Neural progenitor cell (in vitro differentiated cells): ENCODE data around the gene GPR158.

Experiments used
- EZH2 ChIP-seq: fragments of 200-600 bp; sonication (generic); IDR thresholded peaks from 2 replicates; pipeline ENCODE4 v1.6.1; 2017; ENCODE audit warnings: antibody characterized with exemption, mild to moderate bottlenecking, moderate library complexity
- TF ChIP-seq, protein P1 (sequence below): fragments of 200-600 bp; sonication (generic); IDR thresholded peaks from 2 replicates; pipeline ENCODE4 v1.5.1; 2017; ENCODE audit warnings: antibody characterized with exemption, mild to moderate bottlenecking

DNA sequence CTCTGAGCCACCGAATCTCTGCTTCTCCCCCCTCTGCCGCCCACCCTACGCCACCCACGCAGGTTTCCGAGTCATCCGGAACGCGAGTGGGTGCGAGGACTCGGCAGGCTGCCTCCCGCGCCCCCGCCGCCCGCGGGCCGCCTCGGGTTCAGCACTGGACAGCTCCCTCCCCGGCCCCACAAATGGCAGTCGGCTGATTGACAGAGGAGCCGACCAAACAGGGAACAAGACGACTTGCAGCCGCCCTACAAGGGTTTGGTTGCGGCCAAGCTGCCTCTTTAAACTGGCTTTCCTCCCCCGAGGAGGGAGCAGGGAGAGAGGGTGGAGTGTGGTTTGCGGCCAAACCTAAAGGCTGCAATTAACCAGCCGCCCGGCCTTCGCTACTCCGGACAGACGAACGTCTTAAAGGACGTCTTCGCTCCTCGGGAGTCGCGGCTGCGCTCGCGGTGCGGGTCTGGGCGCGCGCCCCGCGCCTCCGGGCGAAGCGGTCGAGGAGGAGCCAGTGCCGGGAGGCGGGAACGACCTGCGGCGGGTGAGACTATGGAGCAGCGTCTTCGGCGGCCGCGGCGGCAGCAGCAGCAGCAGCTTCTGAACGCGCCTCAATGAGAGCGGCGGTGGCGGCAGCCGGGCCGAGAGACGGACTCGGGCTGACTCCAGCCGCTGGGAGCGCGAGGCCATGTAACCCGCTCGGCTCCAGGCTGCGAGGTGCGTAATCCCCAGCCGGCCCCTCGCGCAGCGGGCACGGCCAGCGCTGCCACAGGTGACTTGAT lies at the start of gene GPR158:
- no peak for TF ChIP-seq EZH2
- TF ChIP-seq, protein P1, sequence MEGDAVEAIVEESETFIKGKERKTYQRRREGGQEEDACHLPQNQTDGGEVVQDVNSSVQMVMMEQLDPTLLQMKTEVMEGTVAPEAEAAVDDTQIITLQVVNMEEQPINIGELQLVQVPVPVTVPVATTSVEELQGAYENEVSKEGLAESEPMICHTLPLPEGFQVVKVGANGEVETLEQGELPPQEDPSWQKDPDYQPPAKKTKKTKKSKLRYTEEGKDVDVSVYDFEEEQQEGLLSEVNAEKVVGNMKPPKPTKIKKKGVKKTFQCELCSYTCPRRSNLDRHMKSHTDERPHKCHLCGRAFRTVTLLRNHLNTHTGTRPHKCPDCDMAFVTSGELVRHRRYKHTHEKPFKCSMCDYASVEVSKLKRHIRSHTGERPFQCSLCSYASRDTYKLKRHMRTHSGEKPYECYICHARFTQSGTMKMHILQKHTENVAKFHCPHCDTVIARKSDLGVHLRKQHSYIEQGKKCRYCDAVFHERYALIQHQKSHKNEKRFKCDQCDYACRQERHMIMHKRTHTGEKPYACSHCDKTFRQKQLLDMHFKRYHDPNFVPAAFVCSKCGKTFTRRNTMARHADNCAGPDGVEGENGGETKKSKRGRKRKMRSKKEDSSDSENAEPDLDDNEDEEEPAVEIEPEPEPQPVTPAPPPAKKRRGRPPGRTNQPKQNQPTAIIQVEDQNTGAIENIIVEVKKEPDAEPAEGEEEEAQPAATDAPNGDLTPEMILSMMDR: no peak
